WTC11 (cell line): ENCODE results near the gene SLCO6A1. TPM values are rescaled to one million over a fixed set of nuclear protein-coding genes. Genes with fewer than 3 reads are reported as not detected.

Experiments
- ATAC-seq: fragments of 200-7000 bp; cut with Tn5 transposase; 2 replicates; pipeline ENCODE4 v1.10.0; 2021; ENCODE audit warnings: mild to moderate bottlenecking, moderate library complexity
- CTCF ChIA-PET: fragments of 300-600 bp; sonication (Branson Sonifier 250); formaldehyde crosslinking; loops from one replicate; lab custom pipeline; 2021; ENCODE audit warnings: antibody characterized with exemption; lab: Charles Lee
- POLR2A ChIA-PET: fragments of 350-600 bp; sonication (Branson Sonifier 250); formaldehyde crosslinking; loops from one replicate; lab custom pipeline; 2021; ENCODE audit warnings: antibody characterized with exemption; lab: Charles Lee
- DNase-seq: peaks from one replicate; pipeline ENCODE4 v3.0.0; 2021; ENCODE audit warnings: low spot score
- H3K27ac Mint-ChIP-seq: 2 replicates; pipeline ENCODE4 v1.8.0; 2021; ENCODE audit warnings: mixed read lengths
- H3K27me3 Mint-ChIP-seq: 2 replicates; pipeline ENCODE4 v1.8.0; 2021; ENCODE audit warnings: low read depth, mild to moderate bottlenecking, moderate library complexity, mixed read lengths
- H3K36me3 Mint-ChIP-seq: 2 replicates; pipeline ENCODE4 v1.8.0; 2021; ENCODE audit warnings: mixed read lengths
- H3K4me1 Mint-ChIP-seq: 2 replicates; pipeline ENCODE4 v1.8.0; 2022; ENCODE audit warnings: mixed read lengths
- H3K4me3 Mint-ChIP-seq: 2 replicates; pipeline ENCODE4 v1.8.0; 2021; ENCODE audit warnings: mild to moderate bottlenecking, moderate library complexity, mixed read lengths
- H3K9me3 Mint-ChIP-seq: 2 replicates; pipeline ENCODE4 v1.8.0; 2021; ENCODE audit warnings: mixed read lengths
- CREB1 ChIP-seq: sonication (generic); formaldehyde crosslinking; IDR thresholded peaks from 2 replicates; pipeline ENCODE4 v1.8.0; 2023; ENCODE audit warnings: mild to moderate bottlenecking, missing genetic modification reagents
- ELF4 ChIP-seq: sonication (generic); formaldehyde crosslinking; IDR thresholded peaks from 2 replicates; pipeline ENCODE4 v1.8.1; 2022; ENCODE audit warnings: low read depth, mild to moderate bottlenecking, moderate library complexity, missing genetic modification reagents
- EMX1 ChIP-seq: fragments of 250-450 bp; sonication (Bioruptor Pico); IDR thresholded peaks from 2 replicates; pipeline ENCODE4 v1.8.0; 2021; ENCODE audit warnings: mild to moderate bottlenecking
- ESRRA ChIP-seq: sonication (generic); formaldehyde crosslinking; IDR thresholded peaks from 2 replicates; pipeline ENCODE4 v1.8.1; 2022; ENCODE audit warnings: mild to moderate bottlenecking, missing genetic modification reagents, borderline replicate concordance
- FOXP1 ChIP-seq: sonication (generic); formaldehyde crosslinking; IDR thresholded peaks from 2 replicates; pipeline ENCODE4 v1.8.0; 2022; ENCODE audit warnings: missing genetic modification reagents, mild to moderate bottlenecking, moderate library complexity, borderline replicate concordance
- MXD4 ChIP-seq: fragments of 250-450 bp; sonication (Bioruptor Pico); IDR thresholded peaks from 2 replicates; pipeline ENCODE4 v1.8.0; 2021; ENCODE audit warnings: mild to moderate bottlenecking, moderate library complexity, borderline replicate concordance
- MYBL2 ChIP-seq: sonication (generic); formaldehyde crosslinking; IDR thresholded peaks from 2 replicates; pipeline ENCODE4 v1.8.1; 2023; ENCODE audit warnings: mild to moderate bottlenecking, moderate library complexity, missing genetic modification reagents
- RORB ChIP-seq: fragments of 250-450 bp; sonication (Bioruptor Pico); IDR thresholded peaks from 2 replicates; pipeline ENCODE4 v1.9.0; 2021; ENCODE audit warnings: mild to moderate bottlenecking
- TEAD1 ChIP-seq: sonication (generic); formaldehyde crosslinking; IDR thresholded peaks from 2 replicates; pipeline ENCODE4 v1.8.0; 2022; ENCODE audit warnings: mild to moderate bottlenecking, missing genetic modification reagents
- ZNF138 ChIP-seq: sonication (generic); formaldehyde crosslinking; conservative IDR thresholded peaks from 2 replicates; pipeline ENCODE4 v1.8.1; 2022; ENCODE audit warnings: mild to moderate bottlenecking, moderate library complexity, missing genetic modification reagents
- ZNF317 ChIP-seq: sonication (generic); formaldehyde crosslinking; IDR thresholded peaks from 2 replicates; pipeline ENCODE4 v1.8.1; 2023; ENCODE audit warnings: low read depth, mild to moderate bottlenecking, moderate library complexity, missing genetic modification reagents, borderline replicate concordance
- ZNF423 ChIP-seq: fragments of 250-450 bp; sonication (Bioruptor Pico); IDR thresholded peaks from 2 replicates; pipeline ENCODE4 v2.1.2; 2022; ENCODE audit warnings: mild to moderate bottlenecking, moderate library complexity
- total RNA-seq: library from RNA; stranded (reverse); gene quantifications from 3 replicates; pipeline ENCODE4 v1.2.3, GENCODE V29; 2021
- TF ChIP-seq, protein P1 (sequence below): sonication (generic); formaldehyde crosslinking; IDR thresholded peaks from 2 replicates; pipeline ENCODE4 v1.8.0; 2022; ENCODE audit warnings: missing genetic modification reagents
- TF ChIP-seq, protein P2 (sequence below): fragments of 250-450 bp; sonication (Bioruptor Pico); IDR thresholded peaks from 2 replicates; pipeline ENCODE4 v1.9.0; 2021; ENCODE audit warnings: mild to moderate bottlenecking
- TF ChIP-seq, protein P3 (sequence below): fragments of 250-450 bp; sonication (Bioruptor Pico); IDR thresholded peaks from 2 replicates; pipeline ENCODE4 v1.9.0; 2021; ENCODE audit warnings: mild to moderate bottlenecking
- TF ChIP-seq, protein P4 (sequence below): sonication (generic); formaldehyde crosslinking; IDR thresholded peaks from 2 replicates; pipeline ENCODE4 v1.8.1; 2023; ENCODE audit warnings: mild to moderate bottlenecking, missing genetic modification reagents
- TF ChIP-seq, protein P5 (sequence below): sonication (generic); formaldehyde crosslinking; conservative IDR thresholded peaks from 2 replicates; pipeline ENCODE4 v1.8.1; 2022; ENCODE audit warnings: mild to moderate bottlenecking, missing genetic modification reagents
- TF ChIP-seq, protein P6 (sequence below): fragments of 250-450 bp; sonication (Bioruptor Pico); IDR thresholded peaks from 2 replicates; pipeline ENCODE4 v1.8.0; 2021; ENCODE audit warnings: mild to moderate bottlenecking

SLCO6A1 gene
- total RNA-seq, 1 experiment from 2014 or later = 0.42 TPM

DNA sequence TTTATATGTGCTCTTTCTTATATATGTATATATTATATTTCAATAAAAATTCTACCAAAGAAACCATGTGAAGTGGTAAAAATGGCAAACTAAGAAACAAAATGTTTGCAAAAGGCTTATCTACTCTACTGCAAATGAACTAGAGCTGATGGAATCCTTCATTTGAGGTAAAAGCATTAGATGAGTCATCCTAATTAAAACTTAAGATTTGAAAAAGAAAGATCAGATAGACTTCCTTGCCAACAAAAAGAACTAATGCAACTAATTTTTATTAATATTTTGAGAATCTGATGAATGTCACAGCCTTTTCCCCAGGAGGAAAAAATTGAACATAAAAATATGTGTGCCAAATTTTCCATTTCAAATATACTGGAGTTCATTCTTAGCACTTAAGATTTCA lies 118.6 kb downstream of the SLCO6A1 start (continued):
- TF ChIP-seq, protein P1, sequence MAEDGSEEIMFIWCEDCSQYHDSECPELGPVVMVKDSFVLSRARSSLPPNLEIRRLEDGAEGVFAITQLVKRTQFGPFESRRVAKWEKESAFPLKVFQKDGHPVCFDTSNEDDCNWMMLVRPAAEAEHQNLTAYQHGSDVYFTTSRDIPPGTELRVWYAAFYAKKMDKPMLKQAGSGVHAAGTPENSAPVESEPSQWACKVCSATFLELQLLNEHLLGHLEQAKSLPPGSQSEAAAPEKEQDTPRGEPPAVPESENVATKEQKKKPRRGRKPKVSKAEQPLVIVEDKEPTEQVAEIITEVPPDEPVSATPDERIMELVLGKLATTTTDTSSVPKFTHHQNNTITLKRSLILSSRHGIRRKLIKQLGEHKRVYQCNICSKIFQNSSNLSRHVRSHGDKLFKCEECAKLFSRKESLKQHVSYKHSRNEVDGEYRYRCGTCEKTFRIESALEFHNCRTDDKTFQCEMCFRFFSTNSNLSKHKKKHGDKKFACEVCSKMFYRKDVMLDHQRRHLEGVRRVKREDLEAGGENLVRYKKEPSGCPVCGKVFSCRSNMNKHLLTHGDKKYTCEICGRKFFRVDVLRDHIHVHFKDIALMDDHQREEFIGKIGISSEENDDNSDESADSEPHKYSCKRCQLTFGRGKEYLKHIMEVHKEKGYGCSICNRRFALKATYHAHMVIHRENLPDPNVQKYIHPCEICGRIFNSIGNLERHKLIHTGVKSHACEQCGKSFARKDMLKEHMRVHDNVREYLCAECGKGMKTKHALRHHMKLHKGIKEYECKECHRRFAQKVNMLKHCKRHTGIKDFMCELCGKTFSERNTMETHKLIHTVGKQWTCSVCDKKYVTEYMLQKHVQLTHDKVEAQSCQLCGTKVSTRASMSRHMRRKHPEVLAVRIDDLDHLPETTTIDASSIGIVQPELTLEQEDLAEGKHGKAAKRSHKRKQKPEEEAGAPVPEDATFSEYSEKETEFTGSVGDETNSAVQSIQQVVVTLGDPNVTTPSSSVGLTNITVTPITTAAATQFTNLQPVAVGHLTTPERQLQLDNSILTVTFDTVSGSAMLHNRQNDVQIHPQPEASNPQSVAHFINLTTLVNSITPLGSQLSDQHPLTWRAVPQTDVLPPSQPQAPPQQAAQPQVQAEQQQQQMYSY (CRISPR knock-in tag) = no peak
- TF ChIP-seq, protein P2, sequence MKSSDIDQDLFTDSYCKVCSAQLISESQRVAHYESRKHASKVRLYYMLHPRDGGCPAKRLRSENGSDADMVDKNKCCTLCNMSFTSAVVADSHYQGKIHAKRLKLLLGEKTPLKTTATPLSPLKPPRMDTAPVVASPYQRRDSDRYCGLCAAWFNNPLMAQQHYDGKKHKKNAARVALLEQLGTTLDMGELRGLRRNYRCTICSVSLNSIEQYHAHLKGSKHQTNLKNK (CRISPR knock-in tag) = no peak
- TF ChIP-seq RORB (CRISPR knock-in tag) (no peak), ZNF138 (CRISPR knock-in tag) (no peak), MYBL2 (CRISPR knock-in tag) (no peak), FOXP1 (no peak), ELF4 (CRISPR knock-in tag) (no peak)
- TF ChIP-seq, protein P3, sequence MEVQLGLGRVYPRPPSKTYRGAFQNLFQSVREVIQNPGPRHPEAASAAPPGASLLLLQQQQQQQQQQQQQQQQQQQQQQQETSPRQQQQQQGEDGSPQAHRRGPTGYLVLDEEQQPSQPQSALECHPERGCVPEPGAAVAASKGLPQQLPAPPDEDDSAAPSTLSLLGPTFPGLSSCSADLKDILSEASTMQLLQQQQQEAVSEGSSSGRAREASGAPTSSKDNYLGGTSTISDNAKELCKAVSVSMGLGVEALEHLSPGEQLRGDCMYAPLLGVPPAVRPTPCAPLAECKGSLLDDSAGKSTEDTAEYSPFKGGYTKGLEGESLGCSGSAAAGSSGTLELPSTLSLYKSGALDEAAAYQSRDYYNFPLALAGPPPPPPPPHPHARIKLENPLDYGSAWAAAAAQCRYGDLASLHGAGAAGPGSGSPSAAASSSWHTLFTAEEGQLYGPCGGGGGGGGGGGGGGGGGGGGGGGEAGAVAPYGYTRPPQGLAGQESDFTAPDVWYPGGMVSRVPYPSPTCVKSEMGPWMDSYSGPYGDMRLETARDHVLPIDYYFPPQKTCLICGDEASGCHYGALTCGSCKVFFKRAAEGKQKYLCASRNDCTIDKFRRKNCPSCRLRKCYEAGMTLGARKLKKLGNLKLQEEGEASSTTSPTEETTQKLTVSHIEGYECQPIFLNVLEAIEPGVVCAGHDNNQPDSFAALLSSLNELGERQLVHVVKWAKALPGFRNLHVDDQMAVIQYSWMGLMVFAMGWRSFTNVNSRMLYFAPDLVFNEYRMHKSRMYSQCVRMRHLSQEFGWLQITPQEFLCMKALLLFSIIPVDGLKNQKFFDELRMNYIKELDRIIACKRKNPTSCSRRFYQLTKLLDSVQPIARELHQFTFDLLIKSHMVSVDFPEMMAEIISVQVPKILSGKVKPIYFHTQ (CRISPR knock-in tag) = no peak
- TF ChIP-seq, all 79 proteins: peak for 0

DNA sequence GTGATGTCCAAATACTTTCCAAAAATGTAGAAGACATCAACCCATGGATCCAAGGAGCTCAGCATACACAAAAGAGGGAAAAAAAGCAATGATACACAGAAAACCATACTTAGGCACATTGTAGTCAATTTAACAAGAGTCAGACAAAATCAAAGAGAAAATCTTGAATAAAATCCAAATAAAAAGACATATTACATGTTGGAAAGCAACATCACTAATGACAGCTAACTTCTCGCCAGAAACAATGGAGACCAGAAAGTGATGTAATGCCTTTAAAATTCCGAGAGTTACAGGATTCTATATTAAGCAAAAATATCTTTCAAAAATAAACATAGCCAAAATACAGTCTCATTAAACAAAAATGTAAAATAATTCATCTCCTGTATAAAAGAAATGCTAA lies 122.9 kb downstream of the SLCO6A1 start:
- CTCF ChIA-PET = no interaction called here
- Mint-ChIP-seq H3K9me3 (no peaks in the 10 kb centered on the region), H3K36me3 (no peaks in the 10 kb centered on the region), H3K4me1 (no peaks in the 10 kb centered on the region), H3K27ac (no peak overlapping the region), H3K27me3 (no peaks in the 10 kb centered on the region), H3K4me3 (no peak overlapping the region)
- DNase-seq (no peak), ATAC-seq (no peak)
- POLR2A ChIA-PET = no interaction called here
- TF ChIP-seq MXD4 (CRISPR knock-in tag) = no peak
- TF ChIP-seq ESRRA = no peak
- no peak for TF ChIP-seq TEAD1 (CRISPR knock-in tag)
- TF ChIP-seq ZNF317 = no peak

DNA sequence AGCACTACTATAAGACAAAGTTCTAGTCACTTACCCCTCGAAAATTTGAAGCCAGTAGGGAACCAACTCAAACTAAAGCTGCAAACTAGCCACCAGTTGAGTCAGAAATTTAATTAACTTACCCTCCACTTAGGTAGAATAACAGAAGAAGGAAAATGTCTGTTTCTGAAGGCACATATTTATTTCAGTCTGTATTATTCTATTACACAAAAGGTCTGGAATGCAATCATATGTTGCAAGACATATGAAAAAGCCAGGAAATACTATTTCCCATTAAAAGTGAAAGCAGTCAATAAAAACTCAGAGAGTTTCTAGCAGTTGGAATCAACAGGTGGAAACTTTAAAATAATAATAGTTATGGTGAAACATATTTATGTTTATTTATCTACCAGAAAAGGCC lies 123.5 kb downstream of the SLCO6A1 start:
- H3K27ac Mint-ChIP-seq = no peak overlapping the region
- ChIA-PET CTCF (no interaction called here), POLR2A (no interaction called here)
- no peaks in the 10 kb centered on the region for H3K9me3 Mint-ChIP-seq
- ATAC-seq (no peak), DNase-seq (no peak)
- H3K27me3 Mint-ChIP-seq = no peaks in the 10 kb centered on the region
- H3K36me3 Mint-ChIP-seq = no peaks in the 10 kb centered on the region
- no peak overlapping the region for H3K4me3 Mint-ChIP-seq
- H3K4me1 Mint-ChIP-seq = no peaks in the 10 kb centered on the region
- TF ChIP-seq, protein P4, sequence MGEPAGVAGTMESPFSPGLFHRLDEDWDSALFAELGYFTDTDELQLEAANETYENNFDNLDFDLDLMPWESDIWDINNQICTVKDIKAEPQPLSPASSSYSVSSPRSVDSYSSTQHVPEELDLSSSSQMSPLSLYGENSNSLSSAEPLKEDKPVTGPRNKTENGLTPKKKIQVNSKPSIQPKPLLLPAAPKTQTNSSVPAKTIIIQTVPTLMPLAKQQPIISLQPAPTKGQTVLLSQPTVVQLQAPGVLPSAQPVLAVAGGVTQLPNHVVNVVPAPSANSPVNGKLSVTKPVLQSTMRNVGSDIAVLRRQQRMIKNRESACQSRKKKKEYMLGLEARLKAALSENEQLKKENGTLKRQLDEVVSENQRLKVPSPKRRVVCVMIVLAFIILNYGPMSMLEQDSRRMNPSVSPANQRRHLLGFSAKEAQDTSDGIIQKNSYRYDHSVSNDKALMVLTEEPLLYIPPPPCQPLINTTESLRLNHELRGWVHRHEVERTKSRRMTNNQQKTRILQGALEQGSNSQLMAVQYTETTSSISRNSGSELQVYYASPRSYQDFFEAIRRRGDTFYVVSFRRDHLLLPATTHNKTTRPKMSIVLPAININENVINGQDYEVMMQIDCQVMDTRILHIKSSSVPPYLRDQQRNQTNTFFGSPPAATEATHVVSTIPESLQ (CRISPR knock-in tag) = no peak
- TF ChIP-seq, protein P5, sequence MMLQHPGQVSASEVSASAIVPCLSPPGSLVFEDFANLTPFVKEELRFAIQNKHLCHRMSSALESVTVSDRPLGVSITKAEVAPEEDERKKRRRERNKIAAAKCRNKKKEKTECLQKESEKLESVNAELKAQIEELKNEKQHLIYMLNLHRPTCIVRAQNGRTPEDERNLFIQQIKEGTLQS (CRISPR knock-in tag) = no peak
- no peak for TF ChIP-seq CREB1 (CRISPR knock-in tag)
- no peak for TF ChIP-seq TEAD1 (CRISPR knock-in tag)
- TF ChIP-seq, protein P6, sequence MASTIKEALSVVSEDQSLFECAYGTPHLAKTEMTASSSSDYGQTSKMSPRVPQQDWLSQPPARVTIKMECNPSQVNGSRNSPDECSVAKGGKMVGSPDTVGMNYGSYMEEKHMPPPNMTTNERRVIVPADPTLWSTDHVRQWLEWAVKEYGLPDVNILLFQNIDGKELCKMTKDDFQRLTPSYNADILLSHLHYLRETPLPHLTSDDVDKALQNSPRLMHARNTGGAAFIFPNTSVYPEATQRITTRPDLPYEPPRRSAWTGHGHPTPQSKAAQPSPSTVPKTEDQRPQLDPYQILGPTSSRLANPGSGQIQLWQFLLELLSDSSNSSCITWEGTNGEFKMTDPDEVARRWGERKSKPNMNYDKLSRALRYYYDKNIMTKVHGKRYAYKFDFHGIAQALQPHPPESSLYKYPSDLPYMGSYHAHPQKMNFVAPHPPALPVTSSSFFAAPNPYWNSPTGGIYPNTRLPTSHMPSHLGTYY = no peak
- TF ChIP-seq, protein P3 (CRISPR knock-in tag) = no peak
- no peak for TF ChIP-seq EMX1 (CRISPR knock-in tag)
- no peak for TF ChIP-seq ZNF423
